ENCODE results near the gene ALK. TPM values are rescaled to one million over a fixed set of nuclear protein-coding genes. Genes with fewer than 3 reads are reported as not detected.

The ALK gene
- total RNA-seq, 4 donors from 2014 or later = 0.88 to 1.3 (median 1.3) TPM; not detected in 1

DNA sequence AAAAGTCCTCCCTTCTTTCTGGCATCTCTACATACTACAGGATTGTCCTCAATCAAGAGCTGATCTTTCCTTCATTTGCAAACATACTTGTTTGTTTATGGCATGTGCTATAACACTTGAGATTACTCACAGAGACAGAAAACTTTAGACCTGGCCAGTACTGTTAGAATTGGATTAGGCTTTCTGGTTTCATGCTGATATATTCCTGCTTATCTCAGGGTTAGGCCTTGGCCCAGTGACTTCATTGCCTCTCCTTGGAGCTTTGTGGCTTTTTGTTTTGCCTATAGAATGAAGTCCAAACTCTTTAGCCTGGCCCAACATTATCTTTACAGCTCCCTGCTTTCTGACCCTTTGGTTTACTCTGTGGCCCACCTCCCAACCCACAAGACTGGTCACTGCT lies 363.3 kb downstream of the ALK start:
- Histone ChIP-seq H3K36me3 (no peaks in the 10 kb centered on the region), H3K27me3 (no peaks in the 10 kb centered on the region), H3K9me3 (no peaks in the 10 kb centered on the region), H3K4me1 (no peaks in the 10 kb centered on the region), H3K4me3 (no peak overlapping the region), H3K27ac (no peak overlapping the region)
- TF ChIP-seq POLR2A (IDR thresholded peaks at IDR 0.05) (no peak), CTCF (IDR thresholded peaks at IDR 0.05) (no peak)
- DNase-seq = no peak

DNA sequence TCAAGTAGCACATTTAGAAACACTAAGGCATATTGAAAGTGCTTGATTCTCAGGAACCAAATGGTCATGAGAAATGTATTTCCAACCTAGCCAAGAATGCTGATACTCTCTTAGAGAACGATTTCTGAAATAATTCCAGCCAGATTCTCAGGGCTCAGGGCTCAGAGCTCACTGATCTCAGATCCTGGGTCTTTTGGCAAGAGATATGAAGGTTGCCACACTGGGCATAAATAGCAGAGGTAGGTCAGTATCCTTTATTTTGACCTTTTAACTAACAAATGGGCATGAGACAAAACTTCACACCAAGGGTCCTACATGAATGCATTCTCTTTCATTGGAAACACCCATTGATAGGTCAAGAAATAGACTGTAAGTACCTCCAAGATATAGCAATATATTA lies 364.1 kb downstream of the ALK start:
- no peak overlapping the region for H3K27ac ChIP-seq
- TF ChIP-seq POLR2A (IDR thresholded peaks at IDR 0.05) (no peak), CTCF (IDR thresholded peaks at IDR 0.05) (no peak)
- H3K4me3 ChIP-seq = no peak overlapping the region
- no peak for DNase-seq
- no peaks in the 10 kb centered on the region for H3K4me1 ChIP-seq
- no peaks in the 10 kb centered on the region for H3K36me3 ChIP-seq
- H3K27me3 ChIP-seq = no peaks in the 10 kb centered on the region
- H3K9me3 ChIP-seq = no peaks in the 10 kb centered on the region

- H3K27ac ChIP-seq = no peak overlapping the region
- no peaks in the 10 kb centered on the region for H3K27me3 ChIP-seq
- no peaks in the 10 kb centered on the region for H3K9me3 ChIP-seq
- DNase-seq = no peak
- no peak overlapping the region for H3K4me3 ChIP-seq
- no peak for TF ChIP-seq CTCF (IDR thresholded peaks at IDR 0.05)
- TF ChIP-seq POLR2A (IDR thresholded peaks at IDR 0.05) = no peak
- no peaks in the 10 kb centered on the region for H3K4me1 ChIP-seq
- no peaks in the 10 kb centered on the region for H3K36me3 ChIP-seq
Measured at GRCh38 chr2:29549069-29549380, 372.4 kb downstream of the ALK start.

GRCh38 chr2:29544917-29545316 lies 376.5 kb downstream of the ALK start:
- no peaks in the 10 kb centered on the region for H3K9me3 ChIP-seq

DNA sequence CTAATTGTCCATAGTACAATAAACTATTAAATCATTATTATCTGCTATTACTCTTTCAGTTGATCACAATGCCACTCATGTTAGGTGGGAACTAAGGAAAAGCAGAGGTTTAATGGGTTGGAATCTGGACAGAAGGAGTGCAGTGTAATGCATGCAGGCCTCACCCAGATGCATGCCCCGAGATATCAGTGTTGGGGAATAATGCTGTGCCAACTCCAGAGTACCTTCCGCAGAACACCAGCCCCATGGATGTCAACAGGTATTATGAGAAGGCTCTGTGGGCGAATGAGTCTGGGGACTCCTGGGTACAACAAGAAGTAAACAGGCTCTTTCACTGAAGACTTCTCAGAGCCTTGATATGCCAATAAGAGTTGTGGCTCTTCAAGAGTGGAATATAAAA lies 377.4 kb downstream of the ALK start:
- TF ChIP-seq POLR2A (IDR thresholded peaks at IDR 0.05) (no peak), CTCF (IDR thresholded peaks at IDR 0.05) (no peak)
- Histone ChIP-seq H3K27ac (no peak overlapping the region), H3K4me3 (no peak overlapping the region), H3K4me1 (no peaks in the 10 kb centered on the region), H3K36me3 (no peaks in the 10 kb centered on the region), H3K27me3 (no peaks in the 10 kb centered on the region), H3K9me3 (no peaks in the 10 kb centered on the region)
- DNase-seq = no peak

More at GRCh38 chr2:29544917-29545316, 376.5 kb downstream of the ALK start:
- TF ChIP-seq POLR2A (IDR thresholded peaks at IDR 0.05) = no peak
- TF ChIP-seq CTCF (IDR thresholded peaks at IDR 0.05) = no peak
- Histone ChIP-seq H3K4me1 (no peaks in the 10 kb centered on the region), H3K27me3 (no peaks in the 10 kb centered on the region), H3K36me3 (no peaks in the 10 kb centered on the region), H3K4me3 (no peak overlapping the region), H3K27ac (no peak overlapping the region)
- DNase-seq = no peak

DNA sequence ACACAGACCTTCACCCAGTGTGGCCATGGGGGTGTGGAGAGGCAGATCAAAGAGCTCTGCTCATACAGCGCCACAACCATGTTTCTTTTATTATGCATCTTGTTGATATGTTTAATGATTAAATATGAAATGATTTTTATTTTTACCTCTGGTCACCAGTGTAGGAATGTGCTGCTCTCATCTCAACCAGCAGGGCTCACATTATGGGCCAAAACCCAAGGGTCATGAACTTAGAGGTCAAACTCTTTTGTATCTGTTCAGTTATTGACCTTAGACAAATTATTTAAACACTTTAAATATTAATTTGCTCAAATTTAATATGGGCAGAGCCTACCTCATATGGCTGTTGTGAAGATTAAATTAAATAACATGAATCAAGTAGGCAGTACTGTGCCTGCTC lies 386.2 kb downstream of the ALK start:
- DNase-seq = no peak
- Histone ChIP-seq H3K27ac (no peak overlapping the region), H3K36me3 (no peaks in the 10 kb centered on the region), H3K27me3 (no peaks in the 10 kb centered on the region), H3K4me1 (no peaks in the 10 kb centered on the region), H3K4me3 (no peak overlapping the region), H3K9me3 (no peaks in the 10 kb centered on the region)
- no peak for TF ChIP-seq CTCF (IDR thresholded peaks at IDR 0.05)
- TF ChIP-seq POLR2A (IDR thresholded peaks at IDR 0.05) = no peak

All from Peyer's patch (tissue), 4 donors.